Keratinocyte (primary cell): ENCODE measurements around the gene RBM10. TPM values are rescaled to one million over a fixed set of nuclear protein-coding genes. Genes with fewer than 3 reads are reported as not detected.

Experiments
- DNase-seq: peaks from one replicate; pipeline ENCODE4 v3.0.0-alpha.2; 2011; ENCODE audit warnings: low read depth, missing footprints, low spot score
- FAIRE-seq: peaks from 2 replicates; lab custom pipeline; 2011; peaks lifted over from hg19 to GRCh38; lab: Jason Lieb, UNC
- H2AFZ ChIP-seq: 2 replicates; pipeline ENCODE4 v1.6.0; 2012; ENCODE audit warnings: low read length, control low read depth, inconsistent platforms; ENCODE audit not compliant: control insufficient read depth
- H3K27ac ChIP-seq: 2 replicates; pipeline ENCODE4 v1.5.1; 2011; ENCODE audit warnings: low read length; ENCODE audit not compliant: control insufficient read depth, insufficient read depth
- H3K27me3 ChIP-seq: 3 replicates; pipeline ENCODE4 v1.6.0; 2011; ENCODE audit warnings: low read length; ENCODE audit not compliant: control insufficient read depth, insufficient read depth; ENCODE audit errors: extremely low read depth
- H3K36me3 ChIP-seq, 2 experiments: 2 replicates in 1 of 2; 3 replicates in 1 of 2; pipeline ENCODE4 v1.5.1; 2011; ENCODE audit warnings: low read length in 2 of 2, mild to moderate bottlenecking in 1 of 2; ENCODE audit not compliant: control insufficient read depth in 2 of 2, insufficient read depth in 2 of 2; ENCODE audit errors: extremely low read depth in 1 of 2
- H3K4me1 ChIP-seq: 3 replicates; pipeline ENCODE4 v1.5.1; 2011; ENCODE audit warnings: low read length; ENCODE audit not compliant: control insufficient read depth, insufficient read depth; ENCODE audit errors: extremely low read depth
- H3K4me2 ChIP-seq: 3 replicates; pipeline ENCODE4 v1.6.0; 2011; ENCODE audit warnings: low read depth, low read length; ENCODE audit not compliant: control insufficient read depth, insufficient read depth; ENCODE audit errors: extremely low read depth
- H3K4me3 ChIP-seq, 3 experiments: fragments of 200-600 bp in 1 of 3; sonication (generic) in 1 of 3; 2 replicates in 2 of 3; 3 replicates in 1 of 3; pipeline ENCODE4 v1.5.1; 2011 to 2016; ENCODE audit warnings: low read length in 3 of 3, mild to moderate bottlenecking in 3 of 3, control low read depth in 2 of 3, inconsistent platforms in 1 of 3, low read depth in 1 of 3, mixed read lengths in 1 of 3, mixed run types in 1 of 3, moderate library complexity in 1 of 3; ENCODE audit not compliant: control insufficient read depth in 2 of 3, insufficient read depth in 2 of 3; ENCODE audit errors: extremely low read depth in 1 of 3
- H3K79me2 ChIP-seq: 2 replicates; pipeline ENCODE4 v1.6.0; 2012; ENCODE audit warnings: low read length; ENCODE audit not compliant: control insufficient read depth, insufficient read depth
- H3K9ac ChIP-seq: 3 replicates; pipeline ENCODE4 v1.6.0; 2011; ENCODE audit warnings: low read length; ENCODE audit not compliant: control insufficient read depth, insufficient read depth; ENCODE audit errors: extremely low read depth
- H3K9me1 ChIP-seq: 3 replicates; pipeline ENCODE4 v1.6.0; 2011; ENCODE audit warnings: low read length; ENCODE audit not compliant: control insufficient read depth, insufficient read depth; ENCODE audit errors: extremely low read depth
- H3K9me3 ChIP-seq: 2 replicates; pipeline ENCODE4 v1.5.1; 2012; ENCODE audit warnings: low read depth, low read length; ENCODE audit not compliant: control insufficient read depth
- H4K20me1 ChIP-seq: 3 replicates; pipeline ENCODE4 v1.6.0; 2011; ENCODE audit warnings: low read length; ENCODE audit not compliant: control insufficient read depth, insufficient read depth; ENCODE audit errors: extremely low read depth
- EZH2 ChIP-seq: IDR thresholded peaks from one replicate; pipeline ENCODE4 v1.6.1; 2012; ENCODE audit warnings: inconsistent platforms, mild to moderate bottlenecking, low read length, moderate library complexity
- dilution Hi-C: fragments of 300-500 bp; cut with MboI; formaldehyde crosslinking; loops from one replicate; pipeline ENCODE4 v1.7.0; 2020; ENCODE audit warnings: low sequenced_read_pairs; ENCODE audit not compliant: extremely low pct_ligation_motif_present
- polyA plus RNA-seq, 5 experiments: library from polyadenylated mRNA; depleted of rRNA in 3 of 5; stranded (reverse) in 3 of 5; stranded (forward) in 1 of 5; unstranded in 1 of 5; fragments of >200 nt; gene quantifications; 1 replicate in 1 of 5; 2 replicates in 3 of 5; 3 replicates in 1 of 5; pipeline versions ENCODE4 v1.2.1 to v1.2.3, GENCODE V29; 2011 to 2012; ENCODE audit warnings: missing spikeins in 2 of 5, low read depth in 1 of 5, low replicate concordance in 1 of 5
- TF ChIP-seq, protein P1 (sequence below), 3 experiments: IDR thresholded peaks in 1 of 3; conservative IDR thresholded peaks in 1 of 3; optimal IDR thresholded peaks in 1 of 3; 2 replicates in 2 of 3; 3 replicates in 1 of 3; pipeline versions ENCODE3 to v1.5.1; 2011; ENCODE audit warnings: low read length in 3 of 3, mild to moderate bottlenecking in 3 of 3, moderate library complexity in 2 of 3, control low read depth in 1 of 3, inconsistent platforms in 1 of 3; ENCODE audit not compliant: insufficient read depth in 2 of 3; ENCODE audit errors: extremely low read depth in 1 of 3

RBM10 gene
- polyA plus RNA-seq, 1 donor (not counting 4 experiments of a cell fraction or from before 2014, with no cell fraction given) = 10.8 TPM

DNA sequence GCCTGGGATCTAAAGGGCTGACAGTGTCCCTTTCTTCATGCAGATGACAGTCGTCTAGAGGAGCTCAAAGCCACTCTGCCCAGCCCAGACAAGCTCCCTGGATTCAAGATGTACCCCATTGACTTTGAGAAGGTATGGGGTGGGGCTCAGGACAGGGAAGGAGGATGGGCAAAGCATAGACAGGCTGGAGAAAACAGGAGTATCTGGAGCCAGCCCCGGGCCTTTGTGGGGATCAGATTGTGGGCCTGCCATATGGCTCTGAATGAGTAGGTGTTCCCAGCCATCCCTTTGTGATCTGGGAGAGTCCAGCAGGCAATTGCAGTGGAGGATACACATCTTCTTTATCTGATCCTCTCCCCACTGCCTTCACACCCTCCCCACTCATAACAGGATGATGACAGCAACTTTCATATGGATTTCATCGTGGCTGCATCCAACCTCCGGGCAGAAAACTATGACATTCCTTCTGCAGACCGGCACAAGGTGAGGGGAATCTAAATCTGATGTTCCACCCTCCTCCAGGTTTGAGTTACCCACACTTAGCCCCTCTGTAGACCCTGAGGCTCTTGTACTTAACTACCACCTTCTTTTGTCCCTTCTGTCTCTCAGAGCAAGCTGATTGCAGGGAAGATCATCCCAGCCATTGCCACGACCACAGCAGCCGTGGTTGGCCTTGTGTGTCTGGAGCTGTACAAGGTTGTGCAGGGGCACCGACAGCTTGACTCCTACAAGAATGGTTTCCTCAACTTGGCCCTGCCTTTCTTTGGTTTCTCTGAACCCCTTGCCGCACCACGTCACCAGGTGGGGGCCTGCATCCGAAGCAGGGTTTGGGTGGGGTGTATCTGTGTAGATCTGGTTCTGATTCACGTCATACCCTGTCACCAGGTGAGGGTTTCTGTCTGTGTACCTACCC lies 67.6 kb downstream of the RBM10 start:
- DNase-seq (no peak), FAIRE-seq (no peak)
- dilution Hi-C loops = no loop called here
- Histone ChIP-seq H3K4me1 (peaks cover 22% of the 10 kb centered on the region), H4K20me1 (peaks cover 12% of the 10 kb centered on the region), H3K4me3 (no peak overlapping the region), H3K9ac (no peak overlapping the region), H3K9me1 (no peaks in the 10 kb centered on the region), H2AFZ (no peak overlapping the region), H3K27ac (no peak overlapping the region), H3K4me2 (no peak overlapping the region), H3K79me2 (peaks cover 2% of the 10 kb centered on the region), H3K9me3 (no peaks in the 10 kb centered on the region), H3K27me3 (no peaks in the 10 kb centered on the region), H3K36me3 (peaks cover 60 to 63% of the 10 kb centered on the region in 2 experiments)
- TF ChIP-seq EZH2 = no peak
- TF ChIP-seq, protein P1, sequence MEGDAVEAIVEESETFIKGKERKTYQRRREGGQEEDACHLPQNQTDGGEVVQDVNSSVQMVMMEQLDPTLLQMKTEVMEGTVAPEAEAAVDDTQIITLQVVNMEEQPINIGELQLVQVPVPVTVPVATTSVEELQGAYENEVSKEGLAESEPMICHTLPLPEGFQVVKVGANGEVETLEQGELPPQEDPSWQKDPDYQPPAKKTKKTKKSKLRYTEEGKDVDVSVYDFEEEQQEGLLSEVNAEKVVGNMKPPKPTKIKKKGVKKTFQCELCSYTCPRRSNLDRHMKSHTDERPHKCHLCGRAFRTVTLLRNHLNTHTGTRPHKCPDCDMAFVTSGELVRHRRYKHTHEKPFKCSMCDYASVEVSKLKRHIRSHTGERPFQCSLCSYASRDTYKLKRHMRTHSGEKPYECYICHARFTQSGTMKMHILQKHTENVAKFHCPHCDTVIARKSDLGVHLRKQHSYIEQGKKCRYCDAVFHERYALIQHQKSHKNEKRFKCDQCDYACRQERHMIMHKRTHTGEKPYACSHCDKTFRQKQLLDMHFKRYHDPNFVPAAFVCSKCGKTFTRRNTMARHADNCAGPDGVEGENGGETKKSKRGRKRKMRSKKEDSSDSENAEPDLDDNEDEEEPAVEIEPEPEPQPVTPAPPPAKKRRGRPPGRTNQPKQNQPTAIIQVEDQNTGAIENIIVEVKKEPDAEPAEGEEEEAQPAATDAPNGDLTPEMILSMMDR (optimal IDR thresholded peaks at IDR 0.05 in 1 of 3, IDR thresholded peaks at IDR 0.05 in 1 of 3, conservative IDR thresholded peaks at IDR 0.05 in 1 of 3; ENCODE audit: extremely low read depth in 1 of 3, insufficient read depth in 2 of 3, low read length in 3 of 3) = no peak

DNA sequence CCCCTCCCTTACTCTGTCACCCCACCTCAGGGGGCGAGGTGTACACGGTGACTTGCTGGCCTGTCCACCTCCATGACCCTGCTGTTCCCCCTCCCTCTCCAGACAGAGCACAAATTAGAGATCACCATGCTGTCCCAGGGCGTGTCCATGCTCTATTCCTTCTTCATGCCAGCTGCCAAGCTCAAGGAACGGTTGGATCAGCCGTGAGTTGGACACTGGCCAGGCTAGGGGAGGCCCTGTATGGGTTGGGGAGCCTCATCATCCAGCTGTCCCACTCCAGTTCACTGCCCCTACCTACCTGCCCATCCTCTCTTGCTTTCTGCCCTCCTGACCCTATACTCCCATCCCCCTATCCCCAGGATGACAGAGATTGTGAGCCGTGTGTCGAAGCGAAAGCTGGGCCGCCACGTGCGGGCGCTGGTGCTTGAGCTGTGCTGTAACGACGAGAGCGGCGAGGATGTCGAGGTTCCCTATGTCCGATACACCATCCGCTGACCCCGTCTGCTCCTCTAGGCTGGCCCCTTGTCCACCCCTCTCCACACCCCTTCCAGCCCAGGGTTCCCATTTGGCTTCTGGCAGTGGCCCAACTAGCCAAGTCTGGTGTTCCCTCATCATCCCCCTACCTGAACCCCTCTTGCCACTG lies 69.5 kb downstream of the RBM10 start:
- DNase-seq (no peak), FAIRE-seq (no peak)
- no peaks in the 10 kb centered on the region for H3K9me1 ChIP-seq
- H3K4me2 ChIP-seq = no peak overlapping the region
- TF ChIP-seq, protein P1 (optimal IDR thresholded peaks at IDR 0.05 in 1 of 3, IDR thresholded peaks at IDR 0.05 in 1 of 3, conservative IDR thresholded peaks at IDR 0.05 in 1 of 3; ENCODE audit: extremely low read depth in 1 of 3, insufficient read depth in 2 of 3, low read length in 3 of 3) = no peak
- TF ChIP-seq EZH2 = no peak
- no peaks in the 10 kb centered on the region for H3K27me3 ChIP-seq
- no peak overlapping the region for H2AFZ ChIP-seq
- H3K79me2 ChIP-seq = peaks cover 12% of the 10 kb centered on the region
- H3K9ac ChIP-seq = no peak overlapping the region
- peaks cover 16% of the 10 kb centered on the region for H4K20me1 ChIP-seq
- H3K4me1 ChIP-seq = peaks cover 23% of the 10 kb centered on the region
- no peaks in the 10 kb centered on the region for H3K9me3 ChIP-seq
- dilution Hi-C loops = no loop called here
- no peak overlapping the region for H3K27ac ChIP-seq
- H3K36me3 ChIP-seq = peaks cover 55 to 57% of the 10 kb centered on the region in 2 experiments
- no peak overlapping the region for H3K4me3 ChIP-seq
